Vagina (tissue), 2 donors: ENCODE measurements around the gene MACF1.

ENCODE experiments used
- POLR2A ChIP-seq, 2 donors: fragments of 450-650 bp; IDR thresholded peaks; one replicate each; pipeline ENCODE4 v1.6.1; 2017; ENCODE audit warnings: antibody characterized with exemption in 2 of 2, mild to moderate bottlenecking in 2 of 2, moderate library complexity in 2 of 2
- TF ChIP-seq, protein P1 (sequence below), 3 experiments: fragments of 450-650 bp in 2 of 3; fragments of 200-600 bp in 1 of 3; sonication (generic) in 1 of 3; IDR thresholded peaks; one replicate each; pipeline ENCODE4 v1.5.1; 2017 to 2019; ENCODE audit warnings: antibody characterized with exemption in 3 of 3, mild to moderate bottlenecking in 2 of 3, moderate library complexity in 2 of 3

DNA sequence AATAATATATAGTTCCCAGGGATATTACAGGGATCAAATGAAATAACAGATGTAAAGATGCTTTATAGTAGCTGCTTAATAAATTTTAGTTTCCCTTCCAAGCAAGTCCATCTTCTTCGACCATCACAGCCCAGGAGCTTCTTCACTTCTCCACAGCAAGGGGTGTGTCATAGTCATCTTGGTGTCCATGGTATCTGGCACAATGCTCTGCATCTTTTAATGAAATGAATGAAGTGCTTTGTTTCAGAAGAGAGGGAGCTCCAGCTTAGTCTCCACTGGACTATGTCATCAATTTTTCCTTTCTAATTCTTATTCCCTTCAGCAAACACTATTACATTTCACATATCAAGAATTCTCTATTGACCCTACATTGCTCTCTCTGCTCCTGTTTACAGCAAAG lies 4.9 kb upstream of the MACF1 start:
- TF ChIP-seq, protein P1, sequence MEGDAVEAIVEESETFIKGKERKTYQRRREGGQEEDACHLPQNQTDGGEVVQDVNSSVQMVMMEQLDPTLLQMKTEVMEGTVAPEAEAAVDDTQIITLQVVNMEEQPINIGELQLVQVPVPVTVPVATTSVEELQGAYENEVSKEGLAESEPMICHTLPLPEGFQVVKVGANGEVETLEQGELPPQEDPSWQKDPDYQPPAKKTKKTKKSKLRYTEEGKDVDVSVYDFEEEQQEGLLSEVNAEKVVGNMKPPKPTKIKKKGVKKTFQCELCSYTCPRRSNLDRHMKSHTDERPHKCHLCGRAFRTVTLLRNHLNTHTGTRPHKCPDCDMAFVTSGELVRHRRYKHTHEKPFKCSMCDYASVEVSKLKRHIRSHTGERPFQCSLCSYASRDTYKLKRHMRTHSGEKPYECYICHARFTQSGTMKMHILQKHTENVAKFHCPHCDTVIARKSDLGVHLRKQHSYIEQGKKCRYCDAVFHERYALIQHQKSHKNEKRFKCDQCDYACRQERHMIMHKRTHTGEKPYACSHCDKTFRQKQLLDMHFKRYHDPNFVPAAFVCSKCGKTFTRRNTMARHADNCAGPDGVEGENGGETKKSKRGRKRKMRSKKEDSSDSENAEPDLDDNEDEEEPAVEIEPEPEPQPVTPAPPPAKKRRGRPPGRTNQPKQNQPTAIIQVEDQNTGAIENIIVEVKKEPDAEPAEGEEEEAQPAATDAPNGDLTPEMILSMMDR (IDR thresholded peaks at IDR 0.05), result no peak
- no peak for TF ChIP-seq POLR2A (IDR thresholded peaks at IDR 0.05)
